Suprapubic skin (tissue), 4 donors: Measurements from ENCODE around the gene CPNE5. TPM values are rescaled to one million over a fixed set of nuclear protein-coding genes. Genes with fewer than 3 reads are reported as not detected.

Source experiments
- DNase-seq, 2 donors: peaks; one replicate each; pipeline ENCODE4 v3.0.0-alpha.2; 2019; ENCODE audit warnings: low spot score in 2 of 2
- H3K27ac ChIP-seq: fragments of 200-600 bp; sonication (generic); one replicate; pipeline ENCODE4 v1.5.1; 2019
- H3K27me3 ChIP-seq: fragments of 200-600 bp; sonication (generic); one replicate; pipeline ENCODE4 v1.5.1; 2019
- H3K36me3 ChIP-seq: fragments of 200-600 bp; sonication (generic); one replicate; pipeline ENCODE4 v1.5.1; 2019
- H3K4me1 ChIP-seq: fragments of 200-600 bp; sonication (generic); one replicate; pipeline ENCODE4 v1.5.1; 2019
- H3K4me3 ChIP-seq: fragments of 200-600 bp; sonication (generic); one replicate; pipeline ENCODE4 v1.5.1; 2019; ENCODE audit warnings: mild to moderate bottlenecking
- H3K9me3 ChIP-seq: fragments of 200-600 bp; sonication (generic); one replicate; pipeline ENCODE4 v1.5.1; 2019
- CTCF ChIP-seq, 2 donors: fragments of 200-600 bp in 1 of 2; fragments of 450-650 bp in 1 of 2; sonication (generic) in 1 of 2; IDR thresholded peaks; one replicate each; pipeline ENCODE4 v1.5.1; 2016 to 2019; ENCODE audit warnings: antibody characterized with exemption in 2 of 2, mild to moderate bottlenecking in 1 of 2, moderate library complexity in 1 of 2
- EP300 ChIP-seq: sonication (generic); formaldehyde crosslinking; IDR thresholded peaks from one replicate; pipeline ENCODE4 v1.6.1; 2017; ENCODE audit warnings: antibody characterized with exemption
- POLR2A ChIP-seq, 2 donors: fragments of 450-650 bp; IDR thresholded peaks; one replicate each; pipeline ENCODE4 v1.6.1; 2017; ENCODE audit warnings: antibody characterized with exemption in 2 of 2, mild to moderate bottlenecking in 2 of 2, moderate library complexity in 2 of 2
- POLR2AphosphoS5 ChIP-seq, 3 donors: sonication (generic); formaldehyde crosslinking; IDR thresholded peaks; one replicate each; pipeline ENCODE4 v1.6.1; 2017; ENCODE audit warnings: antibody characterized with exemption in 3 of 3
- WGBS: methylation state at CpG from one replicate; pipeline ENCODE4 v1.1.5; 2018; 5-methylcytosine and 5-hydroxymethylcytosine counted together
- total RNA-seq, 4 donors: library from RNA; depleted of rRNA; stranded (reverse); fragments of >200 nt; gene quantifications; one replicate each; pipeline ENCODE4 v1.1.0, GENCODE V29; 2016

The CPNE5 gene
- total RNA-seq, 4 donors from 2014 or later = 0.48 to 1.2 (median 0.90) TPM

- H3K36me3 ChIP-seq = no peaks in the 10 kb centered on the region
- no peak overlapping the region for H3K27ac ChIP-seq
- H3K4me1 ChIP-seq = peaks cover 28% of the 10 kb centered on the region
- no peaks in the 10 kb centered on the region for H3K9me3 ChIP-seq
- TF ChIP-seq POLR2AphosphoS5 (IDR thresholded peaks at IDR 0.05) (no peak), EP300 (no peak), POLR2A (IDR thresholded peaks at IDR 0.05) (no peak), CTCF (IDR thresholded peaks at IDR 0.05) (peak; percentile 76 to 86)
- peak in 1 of 2 donors; percentile 87 for DNase-seq
- no peak overlapping the region for H3K4me3 ChIP-seq
- no peaks in the 10 kb centered on the region for H3K27me3 ChIP-seq
- WGBS = 29% methylated on average over 16 of the region's 17 CpGs
These were observed 73.4 kb downstream of the CPNE5 start for GRCh38 chr6:36765594-36766398.

DNA sequence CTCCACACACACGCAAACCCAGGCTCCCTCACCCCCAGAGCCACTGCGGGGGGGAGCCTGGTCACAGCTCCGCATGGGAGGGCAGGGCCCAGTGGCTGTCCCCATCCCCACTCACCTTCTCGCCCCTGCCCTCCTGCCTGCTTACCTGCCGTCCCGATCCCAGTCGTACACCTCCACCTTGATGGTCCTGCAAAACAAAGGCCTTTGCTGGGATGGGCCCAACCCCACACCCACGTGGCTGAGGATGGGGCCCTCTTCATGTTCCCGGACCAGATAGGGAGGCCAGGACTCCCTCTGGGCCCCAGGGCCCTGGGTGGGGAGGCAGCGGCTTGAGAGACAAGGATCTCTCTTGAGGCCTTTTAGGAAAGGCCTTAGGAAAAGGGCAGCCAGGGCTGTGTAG is 74.1 kb downstream of the CPNE5 start:
- H3K36me3 ChIP-seq = no peaks in the 10 kb centered on the region
- no peak for DNase-seq
- no peaks in the 10 kb centered on the region for H3K9me3 ChIP-seq
- no peaks in the 10 kb centered on the region for H3K27me3 ChIP-seq
- H3K4me3 ChIP-seq = no peak overlapping the region
- TF ChIP-seq POLR2A (IDR thresholded peaks at IDR 0.05) = no peak
- no peak for TF ChIP-seq POLR2AphosphoS5 (IDR thresholded peaks at IDR 0.05)
- no peak for TF ChIP-seq EP300
- TF ChIP-seq CTCF (IDR thresholded peaks at IDR 0.05) = no peak
- no peak overlapping the region for H3K27ac ChIP-seq
- peaks cover 24% of the 10 kb centered on the region for H3K4me1 ChIP-seq
- WGBS = 50% methylated on average over 2 of the region's 10 CpGs

DNA sequence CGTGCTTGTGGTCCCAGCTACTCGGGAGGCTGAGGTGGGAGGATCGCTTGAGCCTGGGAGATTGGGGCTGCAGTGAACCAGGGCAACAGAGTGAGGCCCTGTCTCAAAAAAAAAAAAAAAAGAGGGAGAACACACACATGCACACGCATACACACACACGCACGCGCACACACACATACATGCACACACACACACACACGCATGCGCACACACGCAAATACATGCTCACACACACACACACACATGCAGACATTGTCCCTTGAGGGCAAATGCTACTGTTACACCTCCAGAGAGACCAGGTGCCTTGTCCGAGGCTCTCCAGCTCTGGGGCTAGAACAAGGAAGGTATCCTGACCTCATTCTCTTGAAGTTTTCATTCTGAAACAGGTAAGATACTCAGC is 77.1 kb downstream of the CPNE5 start:
- 96% methylated on average over 11 of the region's 11 CpGs for WGBS
- no peaks in the 10 kb centered on the region for H3K36me3 ChIP-seq
- H3K9me3 ChIP-seq = no peaks in the 10 kb centered on the region
- H3K4me1 ChIP-seq = peaks cover 15% of the 10 kb centered on the region
- TF ChIP-seq POLR2AphosphoS5 (IDR thresholded peaks at IDR 0.05) (no peak), POLR2A (IDR thresholded peaks at IDR 0.05) (no peak), EP300 (no peak), CTCF (IDR thresholded peaks at IDR 0.05) (no peak)
- H3K4me3 ChIP-seq = no peak overlapping the region
- H3K27me3 ChIP-seq = no peaks in the 10 kb centered on the region
- no peak for DNase-seq
- no peak overlapping the region for H3K27ac ChIP-seq

DNA sequence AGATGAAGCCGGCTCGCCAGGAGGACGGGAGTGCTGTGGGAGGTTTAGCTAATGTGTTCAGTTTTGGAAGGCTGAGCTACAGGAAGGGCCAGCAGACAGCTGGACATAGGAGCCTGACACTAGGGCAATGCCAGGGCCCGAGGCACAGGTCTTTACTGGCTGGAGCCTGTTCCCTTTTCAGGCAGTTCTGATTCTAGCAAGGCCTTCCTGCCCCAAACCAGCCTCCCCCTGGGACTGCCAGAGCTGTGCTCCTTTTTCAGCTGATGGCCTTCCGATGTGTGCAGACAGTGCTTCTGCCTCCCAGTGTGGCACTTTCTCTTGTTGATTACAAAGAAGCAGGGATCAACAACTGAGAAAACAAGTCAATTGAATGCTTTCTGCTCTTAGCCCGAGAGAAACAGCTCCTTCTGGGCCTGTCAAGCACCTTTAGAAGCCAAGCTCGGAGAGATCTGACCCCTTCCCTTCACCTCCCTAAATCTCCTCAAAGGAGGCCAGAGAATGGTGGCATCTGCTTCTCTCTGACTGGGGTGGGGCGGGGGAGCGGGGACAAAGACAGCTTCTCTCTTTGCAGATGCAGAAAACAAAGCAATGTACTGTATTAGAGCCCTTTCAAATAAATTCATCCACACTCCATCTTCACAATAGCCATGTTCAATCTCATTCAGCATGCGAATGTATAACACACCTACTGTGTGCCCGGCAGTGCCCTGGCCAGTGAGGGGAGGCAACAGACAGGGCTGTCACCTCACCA is 78.4 kb downstream of the CPNE5 start:
- TF ChIP-seq POLR2AphosphoS5 (IDR thresholded peaks at IDR 0.05) (no peak), POLR2A (IDR thresholded peaks at IDR 0.05) (no peak), CTCF (IDR thresholded peaks at IDR 0.05) (no peak), EP300 (no peak)
- no peaks in the 10 kb centered on the region for H3K27me3 ChIP-seq
- 85% methylated on average over 11 of the region's 11 CpGs for WGBS

DNA sequence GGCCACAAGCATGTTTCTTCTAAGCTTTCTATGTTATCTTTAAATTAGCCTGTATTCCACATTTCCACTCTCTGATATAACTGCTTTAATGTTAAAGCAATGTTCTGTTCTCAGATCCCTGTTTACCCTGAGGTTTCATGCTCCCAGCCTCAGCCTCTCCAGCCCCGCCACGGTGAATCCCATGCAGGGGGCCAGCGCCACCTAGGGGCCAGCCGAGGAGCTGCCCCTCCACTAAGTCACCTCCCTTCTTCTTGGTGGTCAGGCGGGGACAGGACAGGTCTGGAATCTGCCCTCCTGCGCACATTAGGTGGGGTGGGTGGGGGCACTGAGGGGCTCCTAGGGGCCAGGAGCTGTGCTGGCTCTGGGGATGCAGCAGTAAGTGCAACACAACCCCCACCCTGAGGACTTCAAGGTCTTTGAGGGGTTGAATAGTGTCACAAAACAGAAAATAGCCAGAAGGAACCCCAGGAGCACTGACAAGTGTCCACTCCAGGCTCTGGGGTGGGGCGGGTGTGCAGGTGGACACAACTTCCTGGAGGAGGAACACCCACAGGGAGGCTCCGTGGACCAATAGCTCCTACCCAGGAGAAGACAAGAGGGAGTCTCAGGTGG is 80.0 kb downstream of the CPNE5 start:
- Histone ChIP-seq H3K27ac (no peak overlapping the region), H3K36me3 (no peaks in the 10 kb centered on the region), H3K4me3 (no peak overlapping the region), H3K4me1 (peaks cover 29% of the 10 kb centered on the region), H3K9me3 (no peaks in the 10 kb centered on the region), H3K27me3 (no peaks in the 10 kb centered on the region)
- TF ChIP-seq CTCF (IDR thresholded peaks at IDR 0.05) (peak; percentile 94 to 100), POLR2AphosphoS5 (IDR thresholded peaks at IDR 0.05) (no peak), POLR2A (IDR thresholded peaks at IDR 0.05) (no peak), EP300 (no peak)
- 13% methylated on average over 8 of the region's 8 CpGs for WGBS
- DNase-seq = peak; percentile 87 to 90

More for the DNA sequence above, 78.4 kb downstream of the CPNE5 start:
- Histone ChIP-seq H3K27ac (no peak overlapping the region), H3K4me1 (peaks cover 18% of the 10 kb centered on the region), H3K4me3 (no peak overlapping the region), H3K36me3 (no peaks in the 10 kb centered on the region), H3K9me3 (no peaks in the 10 kb centered on the region)
- no peak for DNase-seq
